ENCODE results near the gene PACRG. TPM values are rescaled to one million over a fixed set of nuclear protein-coding genes. Genes with fewer than 3 reads are reported as not detected.

The PACRG gene
- total and polyA plus RNA-seq, 2 of the 13 experiments (the other 11 are each of a cell fraction or from before 2014, with no cell fraction given), result 0.13 TPM; not detected in 1

DNA sequence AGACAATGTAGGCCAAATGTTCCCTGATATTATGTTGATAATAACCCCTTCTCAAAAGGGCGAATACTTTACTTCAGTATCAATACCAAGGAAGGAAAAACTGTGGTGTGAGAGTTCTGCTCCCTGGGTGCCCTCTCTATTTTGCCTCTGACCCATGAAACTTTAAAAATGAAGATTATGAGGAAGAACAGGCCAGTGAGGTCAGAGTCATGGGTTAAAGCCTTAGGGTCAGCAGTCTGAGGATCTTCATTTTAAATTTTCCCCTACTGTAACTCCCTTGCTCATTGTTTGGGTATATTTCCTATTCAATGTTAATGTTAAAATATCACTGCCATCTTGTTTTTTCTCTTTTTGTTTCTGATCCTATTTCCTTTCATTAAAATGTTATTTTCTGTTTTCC lies 48.1 kb upstream of the PACRG start:
- DNase-seq (ENCODE audit: low spot score) (no peak), ATAC-seq (no peak), FAIRE-seq (no peak)
- Histone ChIP-seq H3K27me3 (ENCODE audit: control insufficient read depth in 1 of 2, insufficient read depth in 2 of 2, low read length in 2 of 2) (no peaks in the 10 kb centered on the region), H3K9ac (ENCODE audit: insufficient read depth, low read depth, low read length) (no peak overlapping the region), H3K79me2 (ENCODE audit: insufficient read depth, low read length) (no peaks in the 10 kb centered on the region), H3K4me1 (ENCODE audit: insufficient read depth, low read length) (peaks cover 11% of the 10 kb centered on the region), H2AFZ (ENCODE audit: low read length) (no peak overlapping the region), H3K9me3 (ENCODE audit: low read length) (peaks cover 9% of the 10 kb centered on the region; the same call in 1 of the 2 replicates), H4K20me1 (ENCODE audit: insufficient read depth, low read length) (no peaks in the 10 kb centered on the region), H3K4me3 (replicated peaks in 1 of 3; ENCODE audit: insufficient read depth in 1 of 3, low read depth in 2 of 3, low read length in 3 of 3) (no peak overlapping the region), H3K36me3 (replicated peaks in 1 of 2; ENCODE audit: control insufficient read depth in 1 of 2, insufficient read depth in 2 of 2, low read length in 2 of 2) (no peaks in the 10 kb centered on the region), H3K4me2 (ENCODE audit: low read depth, low read length) (no peak overlapping the region), H3K27ac (ENCODE audit: extremely low read length, insufficient read depth, low read length) (no peak overlapping the region)
- no TSS peak for BruUV-seq (replicated peaks)
- WGBS (ENCODE audit: low lambda C conversion rate), result 41% methylated on average over 1 of the region's 1 CpG
- ChIA-PET POLR2A (no interaction called here), CTCF (ENCODE audit: low intra/inter-chr PET ratio, low total read pairs) (no interaction called here)
- intact Hi-C loops (cut with micrococcal nuclease; ENCODE audit: unreplicated experiment) (no loop called here), in situ Hi-C loops (cut with HindIII; ENCODE audit: extremely low pct_ligation_motif_present, low pct_unique_long_range_greater_than_20kb) (no loop called here)
- TF ChIP-seq ATAD3A (CRISPR knock-in tag; IDR thresholded peaks at IDR 0.05) (no peak), ZHX1 (CRISPR knock-in tag; IDR thresholded peaks at IDR 0.05; ENCODE audit: low read depth) (no peak), ZNF687 (CRISPR knock-in tag; IDR thresholded peaks at IDR 0.05) (no peak), SP4 (CRISPR knock-in tag; IDR thresholded peaks at IDR 0.05) (no peak), DBP (CRISPR knock-in tag; IDR thresholded peaks at IDR 0.05; ENCODE audit: not compliant biosample characterization) (no peak), MBD4 (IDR thresholded peaks at IDR 0.05; ENCODE audit: borderline replicate concordance, low read length) (no peak), RFXAP (CRISPR knock-in tag; IDR thresholded peaks at IDR 0.05; ENCODE audit: borderline replicate concordance) (no peak), CEBPB (IDR thresholded peaks at IDR 0.05; ENCODE audit: borderline replicate concordance, low read depth, low read length) (no peak)
- TF ChIP-seq, protein P1, sequence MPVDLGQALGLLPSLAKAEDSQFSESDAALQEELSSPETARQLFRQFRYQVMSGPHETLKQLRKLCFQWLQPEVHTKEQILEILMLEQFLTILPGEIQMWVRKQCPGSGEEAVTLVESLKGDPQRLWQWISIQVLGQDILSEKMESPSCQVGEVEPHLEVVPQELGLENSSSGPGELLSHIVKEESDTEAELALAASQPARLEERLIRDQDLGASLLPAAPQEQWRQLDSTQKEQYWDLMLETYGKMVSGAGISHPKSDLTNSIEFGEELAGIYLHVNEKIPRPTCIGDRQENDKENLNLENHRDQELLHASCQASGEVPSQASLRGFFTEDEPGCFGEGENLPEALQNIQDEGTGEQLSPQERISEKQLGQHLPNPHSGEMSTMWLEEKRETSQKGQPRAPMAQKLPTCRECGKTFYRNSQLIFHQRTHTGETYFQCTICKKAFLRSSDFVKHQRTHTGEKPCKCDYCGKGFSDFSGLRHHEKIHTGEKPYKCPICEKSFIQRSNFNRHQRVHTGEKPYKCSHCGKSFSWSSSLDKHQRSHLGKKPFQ (CRISPR knock-in tag; IDR thresholded peaks at IDR 0.05; ENCODE audit: insufficient replicate concordance), result no peak
